ENCODE measurements around the gene AZIN2.
"Not testable (repeated sequence)": the region's sequence is repeated elsewhere in the genome, so short reads cannot be mapped to it uniquely, and the experiment has no call there.

Gene AZIN2

GRCh38 chr1:33065301-33065700 lies 15.7 kb upstream of the AZIN2 start:
- TF ChIP-seq, protein P1, sequence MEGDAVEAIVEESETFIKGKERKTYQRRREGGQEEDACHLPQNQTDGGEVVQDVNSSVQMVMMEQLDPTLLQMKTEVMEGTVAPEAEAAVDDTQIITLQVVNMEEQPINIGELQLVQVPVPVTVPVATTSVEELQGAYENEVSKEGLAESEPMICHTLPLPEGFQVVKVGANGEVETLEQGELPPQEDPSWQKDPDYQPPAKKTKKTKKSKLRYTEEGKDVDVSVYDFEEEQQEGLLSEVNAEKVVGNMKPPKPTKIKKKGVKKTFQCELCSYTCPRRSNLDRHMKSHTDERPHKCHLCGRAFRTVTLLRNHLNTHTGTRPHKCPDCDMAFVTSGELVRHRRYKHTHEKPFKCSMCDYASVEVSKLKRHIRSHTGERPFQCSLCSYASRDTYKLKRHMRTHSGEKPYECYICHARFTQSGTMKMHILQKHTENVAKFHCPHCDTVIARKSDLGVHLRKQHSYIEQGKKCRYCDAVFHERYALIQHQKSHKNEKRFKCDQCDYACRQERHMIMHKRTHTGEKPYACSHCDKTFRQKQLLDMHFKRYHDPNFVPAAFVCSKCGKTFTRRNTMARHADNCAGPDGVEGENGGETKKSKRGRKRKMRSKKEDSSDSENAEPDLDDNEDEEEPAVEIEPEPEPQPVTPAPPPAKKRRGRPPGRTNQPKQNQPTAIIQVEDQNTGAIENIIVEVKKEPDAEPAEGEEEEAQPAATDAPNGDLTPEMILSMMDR (IDR thresholded peaks at IDR 0.05; ENCODE audit: insufficient read depth, low read length, missing control alignments) = no peak

DNA sequence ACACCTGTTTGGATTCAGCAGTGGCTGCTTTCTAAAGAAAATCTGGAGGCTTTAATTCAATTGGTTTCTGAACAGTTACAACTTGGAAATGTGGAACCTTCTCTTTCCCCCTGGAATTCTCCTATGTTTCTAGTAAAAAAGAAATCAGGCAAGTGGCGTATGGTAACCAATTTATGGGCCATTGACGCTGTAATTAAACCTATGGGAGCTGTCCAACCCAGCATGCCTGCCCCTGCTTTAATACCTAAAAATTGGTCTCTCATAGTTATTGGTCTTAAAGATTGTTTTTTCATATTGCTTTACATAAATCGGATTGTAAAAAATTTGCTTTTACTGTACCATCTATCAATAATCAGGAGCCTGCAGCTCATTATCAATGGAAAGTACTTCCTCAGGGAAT lies 14.5 kb upstream of the AZIN2 start:
- H3K4me3 ChIP-seq (ENCODE audit: low read depth, low read length); DNase-seq (ENCODE audit: low read depth, low spot score); POLR2A ChIA-PET: not testable (repeated sequence)
- CTCF ChIA-PET = interaction anchor here (1.8 to 4.2 kb wide), 2 partner anchors 11 to 132 kb away, joined by 4 to 29 read pairs; no protein-coding TSS in a partner anchor

More at GRCh38 chr1:33065301-33065700, 15.7 kb upstream of the AZIN2 start:
- ChIA-PET POLR2A (no interaction called here), CTCF (interaction anchor here (4.2 kb wide), 1 partner anchor 10 kb away, joined by 29 read pairs; no protein-coding TSS in a partner anchor)
- no peak for DNase-seq (ENCODE audit: low read depth, low spot score)
- H3K4me3 ChIP-seq (ENCODE audit: low read depth, low read length) = no peak overlapping the region

DNA sequence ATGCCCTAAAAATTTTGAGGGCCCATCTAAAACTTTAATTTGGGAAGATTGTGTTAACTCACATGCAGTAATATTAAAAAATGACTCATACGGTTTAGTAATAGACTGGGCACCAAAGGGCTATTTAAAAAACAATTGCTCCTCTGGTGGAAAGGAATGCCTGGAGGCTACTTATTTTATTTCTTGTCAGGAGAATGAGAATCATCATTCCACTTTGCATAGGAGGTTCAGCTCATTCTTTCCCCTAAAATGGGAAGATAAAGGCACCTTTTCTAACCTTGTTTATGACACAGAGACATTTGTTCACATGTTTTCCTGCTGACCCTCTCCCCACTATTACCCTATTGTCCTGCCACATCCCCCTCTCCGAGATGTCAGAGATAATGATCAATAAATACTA lies 12.8 kb upstream of the AZIN2 start:
- DNase-seq (ENCODE audit: low read depth, low spot score); H3K4me3 ChIP-seq (ENCODE audit: low read depth, low read length); POLR2A ChIA-PET: not testable (repeated sequence)
- CTCF ChIA-PET = interaction anchor here (4.2 kb wide), 1 partner anchor 13 kb away, joined by 29 read pairs; no protein-coding TSS in a partner anchor

DNA sequence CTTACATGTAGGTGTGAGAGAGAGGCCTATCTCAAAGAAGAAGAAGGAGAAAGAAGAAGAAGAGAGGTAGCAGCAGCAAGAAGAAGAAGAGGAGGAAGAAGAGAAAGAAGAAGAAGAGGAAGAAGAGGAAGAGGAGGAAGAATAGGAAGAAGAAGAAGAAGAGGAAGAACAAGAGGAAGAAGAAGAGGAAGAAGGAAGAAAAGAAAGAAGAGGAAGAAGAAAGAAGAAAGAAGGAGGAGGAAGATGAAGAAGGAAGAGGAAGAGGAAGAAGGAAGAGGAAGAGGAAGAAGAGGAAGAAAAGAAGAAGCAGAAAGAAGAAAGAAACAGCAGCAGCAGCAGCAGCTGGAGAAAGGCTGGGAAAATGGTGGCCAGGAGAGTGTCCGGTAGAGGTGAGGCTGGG lies 10.3 kb upstream of the AZIN2 start:
- TF ChIP-seq, protein P1 (IDR thresholded peaks at IDR 0.05; ENCODE audit: insufficient read depth, low read length, missing control alignments) = no peak
- CTCF ChIA-PET = interaction anchor here (1.0 to 1.2 kb wide), 4 partner anchors 10 to 44 kb away, joined by 3 to 6 read pairs (median 4); no protein-coding TSS in a partner anchor
- POLR2A ChIA-PET = no interaction called here
- no peak overlapping the region for H3K4me3 ChIP-seq (ENCODE audit: low read depth, low read length)
- DNase-seq (ENCODE audit: low read depth, low spot score) = no peak

DNA sequence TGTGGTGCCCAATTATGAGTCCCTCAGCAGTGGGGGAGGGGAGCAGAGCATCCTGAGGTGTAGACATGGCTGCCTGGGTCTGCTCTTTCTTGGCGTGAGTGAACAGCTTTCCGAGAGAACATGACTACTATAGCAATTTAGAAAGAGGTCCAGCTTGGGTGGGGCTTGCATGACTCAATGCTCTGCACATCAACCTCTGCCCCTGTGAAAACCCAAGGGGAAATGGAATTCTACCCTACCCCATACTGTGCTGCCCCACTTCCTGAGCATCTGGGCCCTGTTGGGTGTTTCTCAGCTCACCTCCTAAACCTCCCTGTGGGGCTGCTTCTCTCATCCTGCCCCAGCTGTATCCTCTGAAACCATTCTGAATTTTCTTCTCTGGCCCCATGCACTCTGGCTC lies 8.2 kb upstream of the AZIN2 start:
- TF ChIP-seq, protein P1 (IDR thresholded peaks at IDR 0.05; ENCODE audit: insufficient read depth, low read length, missing control alignments) = no peak
- no peak for DNase-seq (ENCODE audit: low read depth, low spot score)
- POLR2A ChIA-PET = no interaction called here
- no peak overlapping the region for H3K4me3 ChIP-seq (ENCODE audit: low read depth, low read length)
- CTCF ChIA-PET = interaction anchor here (1.3 to 1.5 kb wide), 2 partner anchors 16 to 18 kb away, joined by 5 read pairs; no protein-coding TSS in a partner anchor

DNA sequence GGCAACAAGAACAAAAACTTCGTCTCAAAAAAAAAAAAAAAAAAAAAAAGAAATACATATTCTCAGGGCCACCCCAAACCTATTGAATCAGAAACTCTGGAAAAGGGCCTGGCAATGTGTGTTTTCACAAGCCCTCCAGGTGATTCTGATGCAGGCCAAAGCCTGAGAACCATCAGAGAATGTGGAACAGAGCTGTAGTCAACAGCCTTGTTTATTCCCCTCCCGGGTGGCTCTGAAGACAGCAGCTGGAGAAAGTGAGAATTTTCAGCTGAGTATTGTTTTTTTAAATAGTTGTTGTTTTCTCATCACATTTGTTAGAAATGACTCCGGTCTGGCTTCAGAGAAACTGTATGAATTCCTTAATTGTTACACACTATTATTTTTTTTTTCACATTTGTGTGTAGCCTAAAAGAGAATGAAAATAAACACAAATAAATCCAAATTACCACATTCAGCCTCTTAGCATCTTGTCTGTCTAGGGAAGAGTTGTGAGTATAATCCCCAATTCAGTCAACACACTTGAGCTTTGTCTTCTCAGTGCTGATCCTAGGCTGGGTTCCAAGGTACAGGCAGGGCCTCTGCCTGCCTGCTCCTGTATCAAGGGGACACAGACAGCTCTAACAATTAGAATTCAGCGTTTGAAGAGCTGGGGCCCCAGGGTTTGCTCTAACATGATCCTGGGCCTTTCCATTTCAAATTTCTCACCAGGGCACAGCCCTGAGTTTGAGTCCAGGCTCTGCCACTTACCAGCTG lies 6.6 kb upstream of the AZIN2 start:
- ChIA-PET POLR2A (interaction anchor here (0.6 kb wide), 1 partner anchor 235 kb away, joined by 4 read pairs; no protein-coding TSS in a partner anchor), CTCF (interaction anchor here (0.6 to 3.5 kb wide), 4 partner anchors 11 to 18 kb away, joined by 3 to 15 read pairs (median 6); no protein-coding TSS in a partner anchor)
- TF ChIP-seq, protein P1 (IDR thresholded peaks at IDR 0.05; ENCODE audit: insufficient read depth, low read length, missing control alignments) = no peak
- no peak for DNase-seq (ENCODE audit: low read depth, low spot score)
- no peak overlapping the region for H3K4me3 ChIP-seq (ENCODE audit: low read depth, low read length)

DNA sequence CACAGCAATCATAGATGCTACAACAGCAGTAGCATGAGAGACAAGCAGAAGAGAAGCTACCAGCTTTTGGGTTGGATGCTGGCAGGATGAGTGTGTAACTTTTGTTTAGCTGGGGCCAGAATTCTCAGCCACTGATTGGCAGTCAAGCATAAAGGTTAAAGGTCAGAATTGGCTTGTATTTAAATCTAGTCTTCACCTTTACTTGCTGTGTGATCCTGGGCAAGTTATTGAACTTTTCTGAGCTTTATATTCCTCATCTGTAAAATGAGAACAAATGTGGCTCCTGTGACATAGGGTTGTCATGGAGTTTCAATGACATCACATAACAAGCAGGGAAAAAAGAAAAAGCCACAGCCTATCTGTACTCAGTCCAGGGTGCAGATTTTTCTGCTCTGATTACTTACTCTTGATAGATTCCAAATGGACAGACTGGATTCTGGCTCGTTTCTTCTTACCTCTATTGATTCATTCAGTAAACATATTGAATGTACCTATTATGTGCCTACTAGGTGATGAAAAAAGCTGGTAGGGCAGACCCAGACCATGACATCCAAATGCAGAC lies 2.8 kb upstream of the AZIN2 start:
- ChIA-PET POLR2A (no interaction called here), CTCF (interaction anchor here (0.9 to 12.4 kb wide), 5 partner anchors 8 to 206 kb away, joined by 3 to 185 read pairs (median 4); no protein-coding TSS in a partner anchor)
- DNase-seq (ENCODE audit: low read depth, low spot score) = no peak
- no peak overlapping the region for H3K4me3 ChIP-seq (ENCODE audit: low read depth, low read length)
- TF ChIP-seq, protein P1 (IDR thresholded peaks at IDR 0.05; ENCODE audit: insufficient read depth, low read length, missing control alignments) = no peak

All from AG04449 (cell line).